ENCODE data around the gene RAP1B.
"Not testable (repeated sequence)": the region's sequence is repeated elsewhere in the genome, so short reads cannot be mapped to it uniquely, and the experiment has no call there.

Gene RAP1B

GRCh38 chr12:68637439-68637838 is 26.7 kb downstream of the RAP1B start:
- DNase-seq = not testable (repeated sequence)

- no peak for DNase-seq
Measured at GRCh38 chr12:68638171-68638570, 27.5 kb downstream of the RAP1B start.

- no peak for DNase-seq
Measured at GRCh38 chr12:68638721-68639395, 28.2 kb downstream of the RAP1B start.

GRCh38 chr12:68639396-68639767 is 28.7 kb downstream of the RAP1B start:
- DNase-seq = no peak

GRCh38 chr12:68641138-68641537 is 30.4 kb downstream of the RAP1B start:
- peak; percentile 42 to 58 for DNase-seq

GRCh38 chr12:68646484-68646883 is 35.8 kb downstream of the RAP1B start:
- no peak for DNase-seq

- DNase-seq = no peak
Measured at GRCh38 chr12:68647507-68647906, 36.8 kb downstream of the RAP1B start.

GRCh38 chr12:68648179-68648578 is 37.5 kb downstream of the RAP1B start:
- DNase-seq = no peak

GRCh38 chr12:68665016-68665569 is 54.4 kb downstream of the RAP1B start:
- no peak for DNase-seq

- DNase-seq = no peak
Measured at GRCh38 chr12:68667291-68667690, 56.6 kb downstream of the RAP1B start.

- DNase-seq = no peak
Measured at GRCh38 chr12:68667896-68668295, 57.2 kb downstream of the RAP1B start.

- DNase-seq = no peak
Measured at GRCh38 chr12:68671179-68671578, 60.5 kb downstream of the RAP1B start.

GRCh38 chr12:68673788-68674187 is 63.1 kb downstream of the RAP1B start:
- no peak for DNase-seq

GRCh38 chr12:68674376-68674775 is 63.7 kb downstream of the RAP1B start:
- no peak for DNase-seq

- peak; percentile 47 to 55 for DNase-seq
Measured at GRCh38 chr12:68675101-68675842, 64.6 kb downstream of the RAP1B start.

- DNase-seq = not testable (repeated sequence)
Measured at GRCh38 chr12:68676854-68677253, 66.2 kb downstream of the RAP1B start.

- no peak for DNase-seq
Measured at GRCh38 chr12:68686262-68686594, 75.5 kb downstream of the RAP1B start.

GRCh38 chr12:68686595-68687521 is 76.2 kb downstream of the RAP1B start, which contains the start of gene NUP107:
NUP107 (plus strand) TSS chr12:68686978; CDS start chr12:68687066, 88 bp downstream.
- DNase-seq = peak; percentile 98 to 99

- no peak for DNase-seq
Measured at GRCh38 chr12:68695454-68695853, 84.8 kb downstream of the RAP1B start.

- DNase-seq = no peak
Measured at GRCh38 chr12:68699486-68699885, 88.8 kb downstream of the RAP1B start.
